Measurements from ENCODE around the gene WDR7. TPM values are rescaled to one million over a fixed set of nuclear protein-coding genes. Genes with fewer than 3 reads are reported as not detected.
"Not testable (repeated sequence)": the region's sequence is repeated elsewhere in the genome, so short reads cannot be mapped to it uniquely, and the experiment has no call there.

Gene WDR7
- total and polyA plus RNA-seq, 2 donors, result 9.1 to 70.8 TPM

DNA sequence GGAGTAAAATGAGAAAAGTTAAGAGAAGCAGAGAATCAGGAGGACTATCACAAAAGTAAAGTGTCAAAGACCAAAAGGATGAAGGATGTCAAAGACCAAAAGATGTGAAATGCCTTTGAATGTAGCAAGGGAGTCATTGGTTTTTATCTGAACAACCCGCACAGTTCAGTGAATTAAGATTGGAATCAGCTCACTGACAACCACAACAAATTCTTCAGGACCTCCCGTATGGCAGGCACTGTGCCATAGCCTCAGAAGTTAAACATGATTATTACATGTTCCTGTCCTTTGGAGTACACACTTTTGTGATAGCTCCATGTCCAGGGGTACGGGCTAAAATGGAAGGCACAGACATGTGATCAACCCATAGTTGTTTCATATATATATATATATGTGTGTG is 7.8 kb upstream of the WDR7 start:
- Histone ChIP-seq H3K36me3 (ENCODE audit: insufficient read depth) (no peaks in the 10 kb centered on the region), H3K4me1 (ENCODE audit: insufficient read depth) (no peaks in the 10 kb centered on the region), H3K27ac (ENCODE audit: low read depth) (no peak overlapping the region), H3K4me3 (ENCODE audit: low read depth, low read length) (no peak overlapping the region)
- 89% methylated on average over 3 of the region's 3 CpGs for WGBS
- no peak for DNase-seq (ENCODE audit: extremely low spot score)

DNA sequence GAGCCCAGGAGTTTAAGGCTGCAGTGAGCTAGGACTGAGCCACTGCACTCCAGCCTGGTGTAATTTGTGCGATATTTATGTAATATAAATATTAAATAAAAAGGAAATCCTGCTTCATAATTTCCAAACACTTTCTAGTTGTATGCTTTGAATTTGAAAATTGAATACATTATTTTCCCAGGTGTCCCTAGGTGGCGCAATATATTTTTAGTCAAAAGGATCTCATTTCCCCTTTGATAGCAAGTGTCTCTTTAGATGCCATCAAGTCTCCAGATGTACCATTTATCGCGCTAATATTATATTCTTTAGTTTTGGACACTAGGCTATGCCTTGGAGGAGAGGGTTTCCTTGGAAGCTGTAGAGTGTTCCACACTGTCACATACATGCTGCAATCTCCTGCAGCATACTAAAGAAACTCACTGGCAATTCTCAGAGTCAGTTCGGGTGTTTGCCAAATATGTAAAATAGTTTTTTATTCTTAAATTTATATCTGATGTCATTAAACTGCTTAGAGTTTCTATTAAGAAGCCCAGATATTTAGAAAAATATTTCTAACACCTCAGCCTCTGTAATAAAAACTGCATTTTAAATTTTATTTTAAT is 5.6 kb upstream of the WDR7 start:
- H3K4me3 ChIP-seq (ENCODE audit: low read depth, low read length), result no peak overlapping the region
- no peaks in the 10 kb centered on the region for H3K4me1 ChIP-seq (ENCODE audit: insufficient read depth)
- H3K36me3 ChIP-seq (ENCODE audit: insufficient read depth), result no peaks in the 10 kb centered on the region
- no peak for DNase-seq (ENCODE audit: extremely low spot score)
- 68% methylated on average over 5 of the region's 5 CpGs for WGBS
- H3K27ac ChIP-seq (ENCODE audit: low read depth), result no peak overlapping the region

DNA sequence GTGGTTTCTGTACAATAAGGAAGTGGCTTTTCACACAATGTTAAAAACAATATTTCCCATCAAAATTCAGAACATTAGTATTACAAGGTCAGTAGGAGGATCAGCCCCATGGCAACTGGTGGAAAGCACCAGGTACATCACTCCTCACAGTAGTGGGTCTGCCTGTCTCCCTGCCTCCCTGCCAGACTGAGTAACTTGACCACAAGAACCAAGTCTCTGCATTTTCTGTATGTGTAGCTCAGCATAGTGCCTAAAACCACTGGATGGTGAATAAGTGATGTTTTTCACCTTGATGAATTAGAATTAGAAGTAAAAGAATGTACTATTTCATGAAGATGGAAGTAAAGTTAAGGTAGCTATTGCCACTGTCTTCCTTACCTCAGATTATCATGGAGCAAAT is 4.1 kb upstream of the WDR7 start:
- H3K36me3 ChIP-seq (ENCODE audit: insufficient read depth), result no peaks in the 10 kb centered on the region

DNA sequence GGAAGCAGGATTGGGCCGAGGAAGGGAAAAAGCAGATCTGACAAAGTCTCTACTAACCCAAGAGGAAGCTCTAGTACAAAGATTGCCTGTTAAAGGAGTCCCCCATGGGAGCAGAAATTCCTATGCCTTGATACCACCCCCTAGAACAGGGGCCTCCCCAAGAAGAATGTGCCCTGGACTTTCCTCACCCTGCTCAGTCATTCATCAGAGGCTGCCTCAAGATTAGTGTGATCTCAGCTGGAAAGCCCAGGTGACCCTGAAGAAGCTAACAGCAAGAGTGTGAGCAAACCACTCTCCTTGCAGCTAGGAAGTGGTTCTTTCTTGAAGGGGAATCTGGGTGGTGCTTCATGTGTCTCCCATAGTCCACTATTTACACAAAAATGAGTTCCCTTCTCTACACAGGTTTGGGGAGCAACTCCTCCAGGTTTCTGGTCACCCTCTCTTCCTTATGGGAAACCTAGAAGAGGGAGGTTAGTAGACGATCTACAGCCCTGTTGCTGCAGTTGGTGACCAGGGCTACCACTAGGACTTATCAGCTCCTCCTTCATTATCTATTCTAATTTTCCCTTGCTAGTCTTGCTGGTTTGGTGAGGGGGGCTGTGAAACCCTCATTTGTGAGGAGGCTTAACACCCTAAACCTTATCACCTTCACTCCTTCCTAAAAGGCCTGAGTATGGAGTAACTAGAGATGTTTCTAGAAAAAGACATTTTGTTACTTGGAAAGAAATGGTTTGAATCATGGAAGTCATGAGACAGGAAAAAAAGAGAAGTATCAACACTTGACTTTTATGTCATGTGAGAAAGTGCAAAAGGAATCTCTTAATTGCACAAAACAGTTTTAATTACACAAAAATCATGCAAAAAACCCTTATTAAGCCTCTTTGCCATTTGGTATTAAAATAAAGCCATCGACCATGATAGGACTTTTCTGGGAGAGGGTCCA is 2.9 kb upstream of the WDR7 start:
- Histone ChIP-seq H3K4me1 (ENCODE audit: insufficient read depth) (no peaks in the 10 kb centered on the region), H3K27ac (ENCODE audit: low read depth) (no peak overlapping the region), H3K36me3 (ENCODE audit: insufficient read depth) (no peaks in the 10 kb centered on the region), H3K4me3 (ENCODE audit: low read depth, low read length) (no peak overlapping the region)
- DNase-seq (ENCODE audit: extremely low spot score), result no peak
- WGBS, result 77% methylated on average over 3 of the region's 3 CpGs

More for the DNA sequence above, 4.1 kb upstream of the WDR7 start:
- Histone ChIP-seq H3K4me1 (ENCODE audit: insufficient read depth) (no peaks in the 10 kb centered on the region), H3K4me3 (ENCODE audit: low read depth, low read length) (no peak overlapping the region), H3K27ac (ENCODE audit: low read depth) (no peak overlapping the region)
- no peak for DNase-seq (ENCODE audit: extremely low spot score)

DNA sequence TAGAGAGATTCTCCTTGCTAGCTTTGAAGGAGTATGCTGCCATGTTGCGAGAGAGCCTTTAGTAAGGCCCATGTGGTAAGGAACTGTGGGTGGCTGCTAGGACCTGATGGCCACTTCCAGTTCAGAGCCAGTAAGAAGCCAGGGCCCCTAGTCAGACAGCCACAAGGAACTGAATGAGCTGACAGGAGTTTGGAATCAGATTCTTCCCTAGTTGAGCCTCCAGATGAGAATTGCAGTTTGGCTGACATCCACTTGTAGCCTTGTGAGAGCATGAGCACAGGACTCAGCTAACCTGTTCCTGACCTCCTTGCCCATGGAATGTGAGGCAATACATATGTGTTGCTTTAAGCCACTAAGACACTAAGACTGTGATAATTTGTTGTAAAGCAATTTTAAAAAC is 1.2 kb upstream of the WDR7 start:
- no peaks in the 10 kb centered on the region for H3K36me3 ChIP-seq (ENCODE audit: insufficient read depth)
- no peak overlapping the region for H3K4me3 ChIP-seq (ENCODE audit: low read depth, low read length)
- no peak overlapping the region for H3K27ac ChIP-seq (ENCODE audit: low read depth)
- H3K4me1 ChIP-seq (ENCODE audit: insufficient read depth), result no peaks in the 10 kb centered on the region
- no peak for DNase-seq (ENCODE audit: extremely low spot score)
- 97% methylated on average over 1 of the region's 1 CpG for WGBS

DNA sequence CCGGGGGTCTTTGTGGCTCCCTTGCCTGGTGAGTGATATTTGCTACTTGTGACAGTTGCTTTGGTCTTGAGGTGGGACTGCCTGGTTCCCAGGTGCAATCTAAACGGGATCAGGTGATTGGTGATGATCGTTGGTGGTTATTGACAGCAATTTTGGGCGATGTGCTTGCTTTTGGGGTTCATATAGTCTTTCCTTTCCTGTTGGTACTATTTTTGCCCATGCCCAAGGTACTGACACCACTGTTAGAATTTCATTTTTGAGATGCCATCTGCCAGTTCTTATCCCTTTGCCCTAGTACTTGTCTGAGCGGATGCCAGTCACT is 573 bp downstream of the WDR7 start:
- H3K27ac ChIP-seq (ENCODE audit: low read depth), result no peak overlapping the region
- 7% methylated on average over 5 of the region's 5 CpGs for WGBS

DNA sequence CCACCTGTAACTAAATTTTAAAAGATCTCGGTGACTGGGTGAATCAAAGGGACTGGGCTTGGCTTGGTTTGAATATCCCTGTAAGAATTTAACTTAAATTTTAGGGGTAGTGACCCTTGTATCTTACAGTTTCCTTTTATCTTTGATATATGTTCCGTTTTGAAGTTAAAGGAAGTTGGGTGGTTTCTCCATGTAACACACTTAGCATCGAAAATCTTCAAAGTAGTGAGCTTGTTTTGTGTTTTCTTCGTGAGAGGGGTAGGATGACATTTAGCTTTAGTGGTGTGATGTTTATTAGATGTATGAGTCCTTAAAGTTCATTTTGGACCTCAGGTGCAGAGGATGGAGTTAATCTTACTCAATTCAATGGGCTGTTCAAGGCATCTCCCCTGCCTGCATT is 1.6 kb downstream of the WDR7 start:
- no peak for DNase-seq (ENCODE audit: extremely low spot score)
- H3K27ac ChIP-seq (ENCODE audit: low read depth), result no peak overlapping the region
- no peaks in the 10 kb centered on the region for H3K36me3 ChIP-seq (ENCODE audit: insufficient read depth)
- H3K4me3 ChIP-seq (ENCODE audit: low read depth, low read length), result no peak overlapping the region
- H3K4me1 ChIP-seq (ENCODE audit: insufficient read depth), result no peaks in the 10 kb centered on the region
- 67% methylated on average over 4 of the region's 4 CpGs for WGBS

More for the DNA sequence above, 573 bp downstream of the WDR7 start:
- H3K4me3 ChIP-seq (ENCODE audit: low read depth, low read length), result peak overlapping the region; percentile 84
- no peaks in the 10 kb centered on the region for H3K4me1 ChIP-seq (ENCODE audit: insufficient read depth)
- DNase-seq (ENCODE audit: extremely low spot score), result no peak
- H3K36me3 ChIP-seq (ENCODE audit: insufficient read depth), result no peaks in the 10 kb centered on the region

DNA sequence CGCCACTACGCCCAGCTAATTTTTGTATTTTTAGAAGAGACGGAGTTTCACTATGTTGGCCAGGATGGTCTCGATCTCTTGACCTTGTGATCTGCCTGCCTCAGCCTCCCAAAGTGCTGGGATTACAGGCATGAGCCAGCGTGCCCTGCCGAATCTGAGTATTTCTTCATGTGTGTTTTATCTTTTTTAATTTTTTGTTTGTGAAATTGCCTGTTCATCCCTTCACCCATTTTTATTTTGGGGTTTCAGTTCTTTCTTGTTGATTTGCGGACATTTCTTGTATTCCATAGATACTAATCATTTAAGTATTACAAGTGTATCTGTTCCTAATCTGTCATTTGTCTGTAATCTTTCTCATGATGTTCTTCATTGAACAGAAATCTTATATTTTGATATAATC is 3.1 kb downstream of the WDR7 start:
- DNase-seq (ENCODE audit: extremely low spot score); H3K4me3 ChIP-seq (ENCODE audit: low read depth, low read length); H3K4me1 ChIP-seq (ENCODE audit: insufficient read depth); H3K27ac ChIP-seq (ENCODE audit: low read depth); H3K36me3 ChIP-seq (ENCODE audit: insufficient read depth): not testable (repeated sequence)
- 98% methylated on average over 7 of the region's 7 CpGs for WGBS

DNA sequence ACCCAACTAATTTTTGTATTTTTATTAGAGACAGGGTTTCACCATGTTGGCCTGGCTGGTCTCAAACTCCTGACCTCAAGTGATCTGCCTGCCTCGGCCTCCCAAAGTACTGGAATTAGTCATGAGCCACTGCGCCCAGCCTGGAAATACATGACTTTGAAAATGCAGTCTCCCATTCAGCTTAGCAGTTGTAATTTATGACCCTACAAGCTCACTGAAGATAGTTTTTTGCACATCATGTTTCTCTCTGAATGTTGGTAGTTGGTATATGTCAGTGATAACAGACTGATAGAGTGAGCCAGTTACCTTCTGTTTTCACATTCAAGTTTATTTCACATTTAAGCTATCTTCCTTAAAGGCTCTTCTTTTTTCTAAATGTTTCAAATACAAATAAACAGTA is 7.1 kb downstream of the WDR7 start:
- Histone ChIP-seq H3K36me3 (ENCODE audit: insufficient read depth) (no peaks in the 10 kb centered on the region), H3K4me3 (ENCODE audit: low read depth, low read length) (no peak overlapping the region), H3K4me1 (ENCODE audit: insufficient read depth) (no peaks in the 10 kb centered on the region), H3K27ac (ENCODE audit: low read depth) (no peak overlapping the region)
- no peak for DNase-seq (ENCODE audit: extremely low spot score)
- 94% methylated on average over 2 of the region's 2 CpGs for WGBS

DNA sequence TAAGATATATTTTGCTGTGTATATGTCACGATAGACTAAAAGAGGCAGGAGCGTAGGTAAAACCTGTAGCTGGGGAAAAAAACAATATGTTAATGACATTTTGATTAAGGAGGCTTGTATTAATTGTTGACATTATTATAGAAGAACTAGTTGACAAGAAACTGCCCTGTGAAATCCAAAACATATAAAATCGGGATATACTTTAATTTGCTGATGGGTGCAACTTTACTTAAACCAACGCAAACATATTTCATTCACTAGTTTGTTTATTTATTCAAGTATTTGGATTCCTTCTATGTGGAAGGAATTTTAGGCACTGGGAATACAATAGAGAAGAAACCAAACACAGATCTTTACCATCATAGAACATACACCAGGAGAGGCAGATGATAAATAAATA is 8.0 kb downstream of the WDR7 start:
- H3K27ac ChIP-seq (ENCODE audit: low read depth), result no peak overlapping the region
- no peaks in the 10 kb centered on the region for H3K36me3 ChIP-seq (ENCODE audit: insufficient read depth)
- DNase-seq (ENCODE audit: extremely low spot score), result no peak
- no peaks in the 10 kb centered on the region for H3K4me1 ChIP-seq (ENCODE audit: insufficient read depth)
- WGBS, result 94% methylated on average over 4 of the region's 4 CpGs
- H3K4me3 ChIP-seq (ENCODE audit: low read depth, low read length), result no peak overlapping the region

DNA sequence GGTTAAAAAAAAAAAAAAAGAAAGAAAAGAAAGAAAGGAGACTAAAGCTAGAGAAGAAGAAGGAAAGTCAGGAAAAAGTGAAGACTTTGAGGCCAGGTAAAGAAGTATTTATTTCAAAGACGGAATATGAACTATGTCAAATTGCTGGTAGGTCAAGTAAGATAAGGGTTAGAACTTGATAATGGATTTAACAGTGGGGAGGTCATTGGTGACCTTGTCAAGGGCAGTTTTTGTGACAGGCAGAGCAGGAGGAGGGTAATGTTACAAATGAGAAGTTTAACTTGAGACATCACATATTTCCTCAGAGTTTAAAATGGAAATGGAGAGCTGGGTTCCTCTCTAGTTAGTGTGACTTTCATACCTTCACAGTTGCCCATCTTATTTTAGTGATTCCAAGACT is 9.5 kb downstream of the WDR7 start:
- no peak overlapping the region for H3K4me3 ChIP-seq (ENCODE audit: low read depth, low read length)
- H3K36me3 ChIP-seq (ENCODE audit: insufficient read depth), result no peaks in the 10 kb centered on the region
- WGBS, result 96% methylated on average over 1 of the region's 1 CpG
- no peak overlapping the region for H3K27ac ChIP-seq (ENCODE audit: low read depth)
- no peaks in the 10 kb centered on the region for H3K4me1 ChIP-seq (ENCODE audit: insufficient read depth)
- no peak for DNase-seq (ENCODE audit: extremely low spot score)

DNA sequence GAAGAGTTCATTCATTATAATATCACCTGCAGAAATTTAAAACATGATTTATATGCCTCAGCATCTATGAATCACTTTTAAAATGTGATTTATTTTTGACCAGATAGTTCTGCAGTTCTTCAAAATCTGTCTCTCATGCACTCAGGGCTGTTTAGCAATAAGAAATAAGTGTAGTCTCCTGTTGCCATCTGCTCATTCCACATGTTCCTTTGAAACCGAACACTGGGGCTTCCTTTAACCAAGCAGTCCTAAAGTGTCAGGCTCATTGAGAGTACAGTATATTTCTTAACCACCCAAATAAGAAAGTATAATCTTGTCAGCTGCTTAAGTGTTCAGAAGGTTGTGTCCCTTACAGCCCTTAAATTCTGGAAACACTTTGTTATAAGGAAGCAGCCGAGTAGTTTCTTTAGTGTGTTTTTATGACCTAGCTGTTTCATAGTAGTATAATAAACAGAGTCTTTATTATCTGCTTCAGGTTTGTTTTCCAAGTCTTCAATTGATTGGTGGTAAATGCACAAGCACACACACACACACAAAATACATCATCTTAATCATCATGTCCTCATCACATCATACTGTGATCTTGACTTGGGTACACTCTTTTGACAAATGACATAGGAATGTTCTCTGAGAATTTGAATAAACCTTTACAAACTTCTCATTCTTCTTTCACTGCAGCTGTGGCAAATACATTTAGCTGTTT is 10.4 kb downstream of the WDR7 start:
- Histone ChIP-seq H3K27ac (ENCODE audit: low read depth) (no peak overlapping the region), H3K36me3 (ENCODE audit: insufficient read depth) (no peaks in the 10 kb centered on the region), H3K4me1 (ENCODE audit: insufficient read depth) (no peaks in the 10 kb centered on the region), H3K4me3 (ENCODE audit: low read depth, low read length) (no peak overlapping the region)
- WGBS, result 33% methylated on average over 2 of the region's 2 CpGs
- no peak for DNase-seq (ENCODE audit: extremely low spot score)

DNA sequence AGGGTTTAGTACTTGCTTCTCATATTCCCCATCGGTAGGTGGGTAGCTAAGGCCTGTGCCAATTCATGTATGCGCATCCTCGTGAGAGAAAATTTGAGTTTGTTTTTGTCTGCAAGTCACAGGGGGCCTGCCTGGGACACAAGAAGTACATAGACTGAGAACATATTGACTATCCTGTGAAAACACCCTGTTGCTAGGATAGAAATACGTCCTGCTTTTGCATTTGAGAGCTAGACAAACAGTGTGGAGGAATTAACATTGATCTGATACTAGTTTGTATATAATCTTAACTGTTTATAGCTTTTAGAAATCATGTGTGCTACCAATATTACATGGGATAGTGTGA is 10.9 kb downstream of the WDR7 start:
- whole genome bisulfite sequencing, result 48% methylated on average over 4 of the region's 4 CpGs
- no peak for DNase-seq (ENCODE audit: extremely low spot score)
- no peak overlapping the region for H3K4me3 ChIP-seq (ENCODE audit: low read depth, low read length)
- H3K27ac ChIP-seq (ENCODE audit: low read depth), result no peak overlapping the region
- H3K36me3 ChIP-seq (ENCODE audit: insufficient read depth), result no peaks in the 10 kb centered on the region
- H3K4me1 ChIP-seq (ENCODE audit: insufficient read depth), result no peaks in the 10 kb centered on the region

DNA sequence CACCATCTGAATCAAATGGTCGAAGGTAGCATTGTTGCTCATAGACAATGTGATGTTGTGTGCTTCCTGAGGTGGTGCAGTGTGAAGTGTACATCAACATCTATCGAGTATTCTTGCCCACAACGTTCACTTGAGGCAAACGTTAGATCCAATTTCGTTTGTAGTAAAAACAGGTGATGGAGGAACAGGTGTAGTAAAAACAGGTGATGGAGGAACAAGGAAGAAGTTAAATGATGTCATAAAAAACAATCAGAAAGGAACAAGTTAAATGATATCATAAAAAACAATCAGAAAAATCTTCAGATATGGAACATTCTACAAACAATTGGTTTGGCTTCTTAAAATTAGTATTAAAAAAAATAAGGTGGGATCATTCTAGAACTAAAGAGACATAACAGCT is 11.3 kb downstream of the WDR7 start:
- no peaks in the 10 kb centered on the region for H3K4me1 ChIP-seq (ENCODE audit: insufficient read depth)
- DNase-seq (ENCODE audit: extremely low spot score), result no peak
- no peak overlapping the region for H3K27ac ChIP-seq (ENCODE audit: low read depth)
- WGBS, result 85% methylated on average over 5 of the region's 5 CpGs
- no peak overlapping the region for H3K4me3 ChIP-seq (ENCODE audit: low read depth, low read length)
- H3K36me3 ChIP-seq (ENCODE audit: insufficient read depth), result no peaks in the 10 kb centered on the region
